Limb (tissue), 2 donors: ENCODE data around the gene FTHL17.

Experiments used
- DNase-seq, 2 donors: peaks; one replicate each; pipeline ENCODE4 v3.0.0-alpha.2; 2016; ENCODE audit errors: extremely low spot score in 2 of 2

Gene FTHL17

GRCh38 chrX:31038575-31039326, 33.1 kb downstream of the FTHL17 start:
- peak; percentile 41 to 62 for DNase-seq

DNA sequence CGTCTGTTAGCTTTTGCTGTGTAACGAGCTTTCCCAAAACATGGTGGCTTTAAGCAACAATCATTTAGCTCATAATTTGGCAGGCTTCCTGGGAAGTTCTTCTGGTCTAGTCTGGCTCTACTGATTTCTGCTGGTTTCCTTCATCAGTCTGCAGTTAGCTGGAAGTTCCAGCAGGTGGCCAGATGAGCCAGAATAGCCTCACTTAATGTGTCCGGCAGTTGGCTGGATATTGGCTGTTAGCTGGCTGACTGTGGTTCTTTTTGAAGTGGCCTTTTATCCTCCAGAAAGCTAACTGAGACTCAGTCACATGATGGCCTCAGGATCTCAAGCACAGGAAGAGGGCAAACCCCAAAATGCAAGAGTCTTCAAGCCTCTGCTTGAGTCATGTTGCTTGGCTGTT, 34.9 kb downstream of the FTHL17 start:
- peak in 1 of 2 donors; percentile 26 for DNase-seq

GRCh38 chrX:31027351-31027750, 44.5 kb downstream of the FTHL17 start:
- DNase-seq, result no peak

DNA sequence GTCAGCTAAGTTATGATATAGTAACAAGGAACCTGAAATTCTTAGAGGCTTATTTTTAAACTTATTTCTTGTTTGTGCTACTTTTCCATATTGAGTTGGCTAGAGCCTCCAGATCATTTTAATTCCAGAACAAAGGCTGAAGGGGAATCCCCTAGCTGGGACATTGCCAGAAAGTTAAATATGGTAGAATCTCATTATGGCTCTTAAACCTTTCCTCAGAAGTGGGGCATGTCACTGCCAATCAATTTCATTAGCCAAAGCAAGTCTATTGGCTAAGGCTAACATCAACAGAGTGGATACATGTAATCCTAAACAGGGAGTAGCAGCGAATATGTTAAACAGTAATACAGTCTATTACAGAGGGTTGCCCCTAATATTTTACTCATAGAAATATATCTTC, 47.0 kb downstream of the FTHL17 start:
- no peak for DNase-seq

- peak; percentile 30 to 55 for DNase-seq
Observed at GRCh38 chrX:31021537-31021936, 50.3 kb downstream of the FTHL17 start.
